Psoas muscle (tissue), 8 donors: ENCODE measurements around the gene MEF2B. TPM values are rescaled to one million over a fixed set of nuclear protein-coding genes. Genes with fewer than 3 reads are reported as not detected.

Experiments
- ATAC-seq, 4 donors: fragments of 200-7000 bp; cut with Tn5 transposase; one replicate each; pipeline ENCODE4 v1.9.1; 2020; ENCODE audit warnings: moderate library complexity in 3 of 4, mild to moderate bottlenecking in 2 of 4
- DNase-seq, 2 donors: peaks; one replicate each; pipeline ENCODE4 v3.0.0-alpha.2; 2020
- H3K27ac ChIP-seq: fragments of 200-600 bp; one replicate; pipeline ENCODE4 v1.8.0; 2022
- H3K27me3 ChIP-seq, 3 donors: fragments of 200-600 bp in 1 of 3; one replicate each; pipeline versions ENCODE4 v1.6.1 to v1.8.0; 2013 to 2022; ENCODE audit warnings: low read length in 2 of 3, mild to moderate bottlenecking in 2 of 3, moderate library complexity in 1 of 3; ENCODE audit not compliant: insufficient read depth in 3 of 3
- H3K36me3 ChIP-seq, 2 donors: fragments of 200-600 bp in 1 of 2; one replicate each; pipeline versions ENCODE4 v1.6.1 to v1.8.0; 2013 to 2022; ENCODE audit warnings: low read depth in 1 of 2, mild to moderate bottlenecking in 1 of 2, moderate library complexity in 1 of 2; ENCODE audit not compliant: insufficient read depth in 1 of 2
- H3K4me1 ChIP-seq: fragments of 200-600 bp; one replicate; pipeline ENCODE4 v1.8.0; 2022
- H3K4me3 ChIP-seq: fragments of 200-600 bp; one replicate; pipeline ENCODE4 v1.8.0; 2022; ENCODE audit warnings: mild to moderate bottlenecking
- H3K9me3 ChIP-seq: fragments of 200-600 bp; one replicate; pipeline ENCODE4 v1.8.0; 2022
- WGBS, 3 donors: extraction: QIAGEN DNeasy Blood & Tissue Kit; methylation state at CpG; one replicate each; pipeline versions ENCODE4 v1.1.6 to v1.1.7; 2013; 5-methylcytosine and 5-hydroxymethylcytosine counted together
- intact Hi-C, 2 donors: fragments of 100-400 bp; cut with DNase I; formaldehyde crosslinking; loops; one replicate each; pipeline versions ENCODE4 v1.11.0 to v1.14.2; 2022
- polyA plus RNA-seq, 3 donors: library from polyadenylated mRNA; stranded (reverse); fragments of 200-250 nt; gene quantifications; one replicate each; pipeline ENCODE4 v1.2.3, GENCODE V29; 2013
- total RNA-seq, 4 donors: library from RNA; stranded (reverse); fragmentation: NEBNext Ultra II Directional in 2 of 4; extraction: Animal tissue kit (Norgen Biotek cat#: 25700) in 2 of 4; gene quantifications; one replicate each; pipeline versions ENCODE4 v1.2.1 to v1.2.4, GENCODE V29; 2021 to 2023
- TF ChIP-seq, protein P1 (sequence below): fragments of 200-600 bp; IDR thresholded peaks from one replicate; pipeline ENCODE4 v1.8.0; 2022; ENCODE audit warnings: antibody characterized with exemption
- donor health status: healthy with polysubstance abuse.
- donor health status: DM: no; HTN: no; CAD: no; lungs with moderate emphysema.
- donor health status: Bipolar disorder and iron deficiency.
- donor health status: healthy.
- donor health status: DM: yes; HTN: yes; CAD: no.
- donor health status: DM: no; HTN: no; CAD: no.
- donor health status: DM: no; HTN: no; CAD: no.
- donor health status: DM: yes; HTN: yes; CAD: no.

The MEF2B gene
- total and polyA plus RNA-seq, 7 donors, result 0.07 to 0.91 (median 0.56) TPM

DNA sequence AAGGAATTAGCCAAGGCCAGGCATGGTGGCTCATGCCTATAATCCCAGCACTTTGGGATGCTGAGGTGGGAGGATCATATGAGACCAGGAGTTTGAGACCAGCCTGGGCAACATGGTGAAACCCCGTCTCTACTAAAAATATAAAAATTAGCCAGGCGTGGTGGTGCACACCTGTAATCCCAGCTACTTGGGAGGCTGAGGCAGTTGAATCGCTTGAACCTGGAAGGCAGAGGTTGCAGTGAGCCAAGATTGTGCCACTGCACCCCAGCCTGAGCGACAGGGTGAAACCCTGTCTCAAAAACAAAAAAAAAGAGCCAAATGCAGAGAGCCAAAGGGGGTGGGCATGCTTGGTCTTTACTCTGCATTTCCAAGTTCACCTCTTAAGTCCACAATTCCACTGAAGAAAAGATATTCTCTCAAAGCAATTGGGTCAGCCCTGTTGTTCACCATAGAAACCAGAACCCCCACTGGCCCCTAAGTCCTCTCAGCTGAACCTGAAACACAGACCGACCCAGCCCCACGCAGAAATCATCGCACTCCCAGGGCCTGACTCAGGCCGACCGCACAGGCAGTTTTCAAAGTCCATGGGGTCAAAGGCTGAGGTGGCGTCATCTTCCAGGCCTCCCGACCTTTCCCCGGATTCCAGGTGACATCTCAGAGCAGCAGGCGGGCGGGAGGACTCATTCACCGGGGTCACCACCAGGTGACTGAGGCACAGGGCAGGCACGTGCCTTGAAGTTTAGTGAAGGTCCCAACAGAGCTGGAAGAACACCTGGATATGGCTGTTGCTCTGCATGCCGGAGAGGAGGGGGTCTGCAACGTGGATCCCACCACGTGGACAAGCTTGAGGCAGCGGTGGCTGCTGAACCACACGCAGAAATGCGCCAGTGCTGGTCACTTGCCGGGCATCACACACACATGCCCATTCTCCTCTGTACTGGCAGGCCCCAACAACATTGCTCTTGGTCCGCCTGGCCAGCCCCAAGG, 73.1 kb downstream of the MEF2B start:
- no peak for ATAC-seq
- H3K27ac ChIP-seq, result no peak overlapping the region
- H3K36me3 ChIP-seq, result peaks cover 0 to 43% of the 10 kb centered on the region in 2 donors
- no peaks in the 10 kb centered on the region for H3K27me3 ChIP-seq
- no peak overlapping the region for H3K4me3 ChIP-seq
- WGBS, 3 donors, result 91 to 95% (median 91%) methylated on average over 24 of the region's 24 CpGs
- peaks cover 5% of the 10 kb centered on the region for H3K4me1 ChIP-seq
- no peaks in the 10 kb centered on the region for H3K9me3 ChIP-seq
- TF ChIP-seq, protein P1, sequence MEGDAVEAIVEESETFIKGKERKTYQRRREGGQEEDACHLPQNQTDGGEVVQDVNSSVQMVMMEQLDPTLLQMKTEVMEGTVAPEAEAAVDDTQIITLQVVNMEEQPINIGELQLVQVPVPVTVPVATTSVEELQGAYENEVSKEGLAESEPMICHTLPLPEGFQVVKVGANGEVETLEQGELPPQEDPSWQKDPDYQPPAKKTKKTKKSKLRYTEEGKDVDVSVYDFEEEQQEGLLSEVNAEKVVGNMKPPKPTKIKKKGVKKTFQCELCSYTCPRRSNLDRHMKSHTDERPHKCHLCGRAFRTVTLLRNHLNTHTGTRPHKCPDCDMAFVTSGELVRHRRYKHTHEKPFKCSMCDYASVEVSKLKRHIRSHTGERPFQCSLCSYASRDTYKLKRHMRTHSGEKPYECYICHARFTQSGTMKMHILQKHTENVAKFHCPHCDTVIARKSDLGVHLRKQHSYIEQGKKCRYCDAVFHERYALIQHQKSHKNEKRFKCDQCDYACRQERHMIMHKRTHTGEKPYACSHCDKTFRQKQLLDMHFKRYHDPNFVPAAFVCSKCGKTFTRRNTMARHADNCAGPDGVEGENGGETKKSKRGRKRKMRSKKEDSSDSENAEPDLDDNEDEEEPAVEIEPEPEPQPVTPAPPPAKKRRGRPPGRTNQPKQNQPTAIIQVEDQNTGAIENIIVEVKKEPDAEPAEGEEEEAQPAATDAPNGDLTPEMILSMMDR, result no peak
- intact Hi-C loops, result no loop called here
- no peak for DNase-seq

DNA sequence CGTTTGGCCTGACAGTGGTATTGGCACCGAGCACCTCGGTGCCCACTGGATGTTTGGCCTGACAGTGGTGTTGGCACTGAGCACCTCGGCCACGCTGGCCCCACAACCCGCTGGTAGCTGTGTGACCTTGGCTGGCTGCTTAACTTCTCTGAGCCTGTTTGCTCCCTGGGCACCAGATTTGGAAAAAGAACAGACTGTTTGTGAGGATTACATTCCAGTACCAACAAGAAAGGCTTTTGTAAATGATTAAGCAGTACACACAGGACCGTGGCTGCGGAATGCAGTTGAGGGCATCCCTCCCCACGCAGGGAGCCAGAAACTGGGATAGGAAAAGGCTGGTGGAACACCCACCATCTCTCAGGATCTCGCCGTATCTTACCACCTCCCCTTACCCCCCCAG, 74.4 kb downstream of the MEF2B start:
- H3K9me3 ChIP-seq, result no peaks in the 10 kb centered on the region
- WGBS, 3 donors, result 67 to 76% (median 69%) methylated on average over 11 of the region's 11 CpGs
- TF ChIP-seq, protein P1, result no peak
- H3K4me1 ChIP-seq, result peaks cover 5% of the 10 kb centered on the region
- intact Hi-C loops, result no loop called here
- ATAC-seq (no peak), DNase-seq (no peak)
- peaks cover 0 to 31% of the 10 kb centered on the region in 2 donors for H3K36me3 ChIP-seq
- no peak overlapping the region for H3K27ac ChIP-seq
- H3K4me3 ChIP-seq, result no peak overlapping the region
- H3K27me3 ChIP-seq, result no peaks in the 10 kb centered on the region

Other genes with a start within 250 kb of the MEF2B start
- 10 to 100 TPM; 61.4 to 77.9 (median 67.7) TPM for gene HOMER3, start 229.0 kb downstream of the MEF2B start, total RNA-seq
- gene HOMER3, start 229.0 kb downstream of the MEF2B start, polyA plus RNA-seq, result 10 to 100 TPM; 72.9 to 86.2 (median 83.1) TPM
- gene SUGP2, start 136.7 kb downstream of the MEF2B start, total RNA-seq, result 10 to 100 TPM; 41.3 to 53.3 (median 48.1) TPM
- 10 to 100 TPM; 31.8 to 45.3 (median 34.4) TPM for gene SUGP2, start 136.7 kb downstream of the MEF2B start, polyA plus RNA-seq
- 10 to 100 TPM; 13.7 to 22.6 (median 18.8) TPM for gene ARMC6, start 136.7 kb downstream of the MEF2B start, total RNA-seq
- gene ARMC6, start 136.7 kb downstream of the MEF2B start, polyA plus RNA-seq, result 10 to 100 TPM; 22.8 to 74.1 (median 25.7) TPM
- gene SLC25A42, start 106.3 kb downstream of the MEF2B start, total RNA-seq, result 10 to 100 TPM; 14.7 to 40.2 (median 24.5) TPM
- gene SLC25A42, start 106.3 kb downstream of the MEF2B start, polyA plus RNA-seq, result 10 to 100 TPM in 2 of 3 donors, 1 to 10 TPM in 1; 4.6 to 31.9 (median 12.2) TPM
- gene TMEM161A, start 31.8 kb downstream of the MEF2B start, total RNA-seq, result 10 to 100 TPM; 31.3 to 61.3 (median 42.8) TPM
- gene TMEM161A, start 31.8 kb downstream of the MEF2B start, polyA plus RNA-seq, result 10 to 100 TPM; 30.2 to 46.1 (median 37.6) TPM
- 10 to 100 TPM; 16.0 to 33.6 (median 21.0) TPM for gene BORCS8, start 21.9 kb upstream of the MEF2B start, total RNA-seq
- 10 to 100 TPM; 25.2 to 46.1 (median 41.2) TPM for gene BORCS8, start 21.9 kb upstream of the MEF2B start, polyA plus RNA-seq
- 10 to 100 TPM; 33.3 to 53.5 (median 46.2) TPM for gene RFXANK, start 22.0 kb upstream of the MEF2B start, total RNA-seq
- 10 to 100 TPM; 39.1 to 64.9 (median 57.4) TPM for gene RFXANK, start 22.0 kb upstream of the MEF2B start, polyA plus RNA-seq
- 10 to 100 TPM in 3 of 4 donors, 1 to 10 TPM in 1; 7.5 to 15.8 (median 12.8) TPM for gene NR2C2AP, start 33.2 kb upstream of the MEF2B start, total RNA-seq
- 10 to 100 TPM; 17.5 to 44.4 (median 21.9) TPM for gene NR2C2AP, start 33.2 kb upstream of the MEF2B start, polyA plus RNA-seq
- gene NCAN, start 41.7 kb upstream of the MEF2B start, total RNA-seq, result not detected
- gene NCAN, start 41.7 kb upstream of the MEF2B start, polyA plus RNA-seq, result under 1 TPM in 1 of 3 donors, not detected in 2; 0.03 TPM
- gene TM6SF2, start 103.0 kb upstream of the MEF2B start, total RNA-seq, result under 1 TPM in 1 of 4 donors, not detected in 3; 0.14 TPM
- under 1 TPM in 1 of 3 donors, not detected in 2; 0.29 TPM for gene TM6SF2, start 103.0 kb upstream of the MEF2B start, polyA plus RNA-seq
- 10 to 100 TPM; 25.8 to 35.8 (median 29.0) TPM for gene SUGP1, start 150.2 kb upstream of the MEF2B start, total RNA-seq
- gene SUGP1, start 150.2 kb upstream of the MEF2B start, polyA plus RNA-seq, result 10 to 100 TPM; 20.6 to 26.3 (median 24.6) TPM
- gene MAU2, start 150.6 kb upstream of the MEF2B start, total RNA-seq, result 10 to 100 TPM; 26.2 to 55.1 (median 40.1) TPM
- gene MAU2, start 150.6 kb upstream of the MEF2B start, polyA plus RNA-seq, result 10 to 100 TPM; 12.3 to 20.3 (median 18.4) TPM
- 10 to 100 TPM; 25.3 to 65.9 (median 55.6) TPM for gene GATAD2A, start 235.4 kb upstream of the MEF2B start, total RNA-seq
- 10 to 100 TPM; 18.5 to 43.4 (median 32.5) TPM for gene GATAD2A, start 235.4 kb upstream of the MEF2B start, polyA plus RNA-seq